Measurements from ENCODE around the gene ZNF140. TPM values are rescaled to one million over a fixed set of nuclear protein-coding genes. Genes with fewer than 3 reads are reported as not detected.

ZNF140 gene
- total RNA-seq, 1 donor from 2014 or later = 9.3 TPM

DNA sequence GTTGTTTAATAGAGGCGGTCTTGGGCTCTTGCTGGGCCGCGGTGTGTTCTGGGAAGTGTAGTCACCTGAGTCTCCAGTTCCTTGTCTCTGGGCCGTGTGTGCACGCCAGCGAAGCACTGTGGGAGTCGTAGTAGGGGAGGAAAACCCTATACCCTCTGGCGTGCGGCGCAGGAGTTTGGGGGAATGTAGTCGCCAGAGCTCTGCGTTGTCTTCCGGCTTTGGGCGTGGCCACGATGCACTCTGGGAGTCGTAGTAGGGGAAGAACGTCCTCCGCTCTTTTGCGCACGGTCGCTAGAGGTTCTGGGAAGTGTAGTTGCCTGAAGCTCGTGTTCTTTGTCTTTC is 726 bp upstream of the ZNF140 start:
- H3K36me3 ChIP-seq = peaks cover 8 to 37% of the 10 kb centered on the region in 2 donors
- TF ChIP-seq POLR2AphosphoS5 (IDR thresholded peaks at IDR 0.05; ENCODE audit: insufficient read depth in 1 of 2, low read depth in 1 of 2) (peak in 1 of 2 donors; percentile 92), POLR2A (IDR thresholded peaks at IDR 0.05) (no peak)
- H3K27ac ChIP-seq = peak overlapping the region; percentile 97
- H3K9me3 ChIP-seq = peaks cover 60% of the 10 kb centered on the region
- peak overlapping the region; percentile 75 to 80 for H3K4me3 ChIP-seq
- H3K4me1 ChIP-seq = peaks cover 12% of the 10 kb centered on the region
- intact Hi-C loops (cut with DNase I) = loop anchor here (1.0 to 5.0 kb wide), 2 partner anchors 52 to 101 kb away; partner anchors contain the start of genes ZNF10, ZNF268 and ZNF891
- no peaks in the 10 kb centered on the region for H3K27me3 ChIP-seq
- DNase-seq (ENCODE audit: extremely low spot score in 2 of 2) = peak; percentile 99

DNA sequence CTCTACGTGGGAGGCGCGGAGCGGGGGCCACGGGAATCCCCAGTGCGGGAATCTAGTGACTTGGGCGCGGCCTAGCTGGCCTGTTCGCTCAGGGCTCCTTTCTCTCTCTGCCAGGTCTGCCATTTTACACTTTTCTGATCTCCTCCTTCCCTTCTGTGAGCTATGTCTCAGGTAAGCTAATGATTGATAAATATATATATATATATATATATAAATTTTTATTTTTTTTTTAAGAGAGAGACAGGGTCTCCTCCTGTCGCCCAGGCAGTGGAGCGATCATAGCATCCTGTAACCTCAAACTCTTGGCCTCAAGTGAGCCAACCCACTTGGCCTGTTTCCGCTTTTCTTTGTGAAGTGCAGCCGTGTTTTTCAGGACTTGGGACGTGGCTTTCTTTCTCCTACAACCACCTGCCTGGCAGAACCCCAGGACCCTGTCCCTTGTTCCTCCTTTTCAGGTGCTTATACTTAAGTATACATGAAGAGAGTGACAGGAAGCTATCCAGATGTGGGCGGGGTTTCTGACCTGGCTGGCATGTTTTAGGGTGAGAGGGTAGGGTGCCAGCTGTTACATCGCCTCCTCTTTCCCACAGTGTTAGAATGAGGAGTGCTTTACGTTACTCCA is 547 bp downstream of the ZNF140 start:
- DNase-seq (ENCODE audit: extremely low spot score in 2 of 2) = no peak
- TF ChIP-seq POLR2AphosphoS5 (IDR thresholded peaks at IDR 0.05; ENCODE audit: insufficient read depth in 1 of 2, low read depth in 1 of 2) = no peak
- TF ChIP-seq POLR2A (IDR thresholded peaks at IDR 0.05) = no peak
- TF ChIP-seq, protein P1, sequence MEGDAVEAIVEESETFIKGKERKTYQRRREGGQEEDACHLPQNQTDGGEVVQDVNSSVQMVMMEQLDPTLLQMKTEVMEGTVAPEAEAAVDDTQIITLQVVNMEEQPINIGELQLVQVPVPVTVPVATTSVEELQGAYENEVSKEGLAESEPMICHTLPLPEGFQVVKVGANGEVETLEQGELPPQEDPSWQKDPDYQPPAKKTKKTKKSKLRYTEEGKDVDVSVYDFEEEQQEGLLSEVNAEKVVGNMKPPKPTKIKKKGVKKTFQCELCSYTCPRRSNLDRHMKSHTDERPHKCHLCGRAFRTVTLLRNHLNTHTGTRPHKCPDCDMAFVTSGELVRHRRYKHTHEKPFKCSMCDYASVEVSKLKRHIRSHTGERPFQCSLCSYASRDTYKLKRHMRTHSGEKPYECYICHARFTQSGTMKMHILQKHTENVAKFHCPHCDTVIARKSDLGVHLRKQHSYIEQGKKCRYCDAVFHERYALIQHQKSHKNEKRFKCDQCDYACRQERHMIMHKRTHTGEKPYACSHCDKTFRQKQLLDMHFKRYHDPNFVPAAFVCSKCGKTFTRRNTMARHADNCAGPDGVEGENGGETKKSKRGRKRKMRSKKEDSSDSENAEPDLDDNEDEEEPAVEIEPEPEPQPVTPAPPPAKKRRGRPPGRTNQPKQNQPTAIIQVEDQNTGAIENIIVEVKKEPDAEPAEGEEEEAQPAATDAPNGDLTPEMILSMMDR (IDR thresholded peaks at IDR 0.05) = no peak
- H3K4me3 ChIP-seq = peak overlapping the region; percentile 75 to 80
- intact Hi-C loops (cut with DNase I) = loop anchor here (5.0 kb wide), 1 partner anchor 51 kb away; the partner anchor contains the start of genes ZNF10 and ZNF891
- H3K36me3 ChIP-seq = peaks cover 21 to 50% of the 10 kb centered on the region in 2 donors
- H3K27ac ChIP-seq = peak overlapping the region; percentile 97
- peaks cover 65% of the 10 kb centered on the region for H3K9me3 ChIP-seq
- no peaks in the 10 kb centered on the region for H3K27me3 ChIP-seq
- peaks cover 12% of the 10 kb centered on the region for H3K4me1 ChIP-seq

DNA sequence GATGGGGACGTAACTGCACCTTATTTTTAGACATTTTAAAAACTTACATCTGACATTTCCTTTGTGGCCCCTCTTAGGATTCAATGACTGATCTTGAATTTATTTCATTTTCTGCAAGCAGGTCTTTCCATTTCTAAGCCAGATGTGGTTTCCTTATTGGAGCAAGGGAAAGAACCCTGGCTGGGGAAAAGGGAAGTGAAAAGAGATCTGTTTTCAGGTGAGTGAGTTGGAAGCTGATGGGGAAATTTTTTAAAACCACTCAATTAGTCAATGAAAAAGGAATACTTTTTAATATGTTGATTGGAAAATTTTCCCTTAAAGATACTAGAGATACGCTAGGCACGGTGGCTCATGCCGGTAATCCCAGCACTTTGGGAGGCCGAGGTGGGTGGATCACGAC is 2.6 kb downstream of the ZNF140 start:
- TF ChIP-seq POLR2A (IDR thresholded peaks at IDR 0.05) (no peak), POLR2AphosphoS5 (IDR thresholded peaks at IDR 0.05; ENCODE audit: insufficient read depth in 1 of 2, low read depth in 1 of 2) (no peak)
- TF ChIP-seq, protein P1 (IDR thresholded peaks at IDR 0.05) = no peak
- Histone ChIP-seq H3K27me3 (no peaks in the 10 kb centered on the region), H3K4me3 (no peak overlapping the region), H3K9me3 (peaks cover 71% of the 10 kb centered on the region), H3K4me1 (peaks cover 12% of the 10 kb centered on the region), H3K36me3 (peaks cover 30 to 70% of the 10 kb centered on the region in 2 donors), H3K27ac (no peak overlapping the region)
- no peak for DNase-seq (ENCODE audit: extremely low spot score in 2 of 2)
- intact Hi-C loops (cut with DNase I) = loop anchor here (5.0 kb wide), 1 partner anchor 49 kb away; the partner anchor contains the start of genes ZNF10 and ZNF891

DNA sequence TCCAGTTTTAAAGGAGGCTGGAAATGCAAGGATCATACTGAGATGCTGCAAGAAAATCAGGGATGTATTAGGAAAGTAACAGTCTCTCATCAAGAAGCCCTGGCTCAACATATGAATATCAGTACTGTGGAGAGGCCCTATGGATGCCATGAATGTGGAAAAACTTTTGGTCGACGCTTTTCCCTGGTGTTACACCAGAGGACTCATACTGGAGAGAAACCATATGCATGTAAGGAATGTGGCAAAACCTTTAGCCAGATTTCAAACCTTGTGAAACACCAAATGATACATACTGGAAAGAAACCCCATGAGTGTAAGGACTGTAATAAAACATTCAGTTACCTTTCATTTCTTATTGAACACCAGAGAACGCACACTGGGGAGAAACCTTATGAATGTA is 24.9 kb downstream of the ZNF140 start:
- peaks cover 15 to 97% of the 10 kb centered on the region in 2 donors for H3K36me3 ChIP-seq
- intact Hi-C loops (cut with DNase I) = no loop called here
- TF ChIP-seq, protein P1 (IDR thresholded peaks at IDR 0.05) = no peak
- TF ChIP-seq POLR2AphosphoS5 (IDR thresholded peaks at IDR 0.05; ENCODE audit: insufficient read depth in 1 of 2, low read depth in 1 of 2) = no peak
- no peak for TF ChIP-seq POLR2A (IDR thresholded peaks at IDR 0.05)

DNA sequence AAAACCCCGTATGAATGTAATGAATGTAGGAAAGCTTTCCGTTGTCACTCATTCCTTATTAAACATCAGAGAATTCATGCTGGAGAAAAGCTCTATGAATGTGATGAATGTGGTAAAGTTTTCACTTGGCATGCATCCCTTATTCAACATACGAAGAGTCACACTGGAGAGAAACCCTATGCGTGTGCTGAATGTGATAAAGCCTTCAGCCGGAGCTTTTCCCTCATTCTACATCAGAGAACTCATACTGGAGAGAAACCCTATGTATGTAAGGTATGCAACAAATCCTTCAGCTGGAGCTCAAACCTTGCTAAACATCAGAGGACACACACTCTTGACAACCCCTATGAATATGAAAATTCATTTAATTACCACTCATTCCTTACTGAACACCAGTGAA is 25.5 kb downstream of the ZNF140 start:
- no peak for TF ChIP-seq POLR2A (IDR thresholded peaks at IDR 0.05)
- TF ChIP-seq, protein P1 (IDR thresholded peaks at IDR 0.05) = no peak
- TF ChIP-seq POLR2AphosphoS5 (IDR thresholded peaks at IDR 0.05; ENCODE audit: insufficient read depth in 1 of 2, low read depth in 1 of 2) = no peak
- intact Hi-C loops (cut with DNase I) = no loop called here
- H3K27ac ChIP-seq = no peak overlapping the region
- H3K4me3 ChIP-seq = no peak overlapping the region
- H3K9me3 ChIP-seq = peaks cover 99% of the 10 kb centered on the region
- H3K4me1 ChIP-seq = no peaks in the 10 kb centered on the region
- peaks cover 13 to 92% of the 10 kb centered on the region in 2 donors for H3K36me3 ChIP-seq
- no peaks in the 10 kb centered on the region for H3K27me3 ChIP-seq
- no peak for DNase-seq (ENCODE audit: extremely low spot score in 2 of 2)

More for the DNA sequence above, 24.9 kb downstream of the ZNF140 start:
- Histone ChIP-seq H3K4me3 (no peak overlapping the region), H3K27me3 (no peaks in the 10 kb centered on the region), H3K4me1 (no peaks in the 10 kb centered on the region), H3K9me3 (peaks cover 99% of the 10 kb centered on the region), H3K27ac (no peak overlapping the region)
- no peak for DNase-seq (ENCODE audit: extremely low spot score in 2 of 2)

All from vagina (tissue), 2 donors.